ENCODE data around the gene ZNF438. TPM values are rescaled to one million over a fixed set of nuclear protein-coding genes. Genes with fewer than 3 reads are reported as not detected.

The ZNF438 gene
- 5.8 and 6.5 TPM in 2 replicates for total RNA-seq

GRCh38 chr10:31031558-31032257 lies at the start of gene ZNF438:
Gene ZNF438 (minus strand): TSS chr10:31031865. CDS start chr10:30877034, 154,831 bp downstream.

Data from hair follicle dermal papilla cell (primary cell).